ENCODE data around the gene OPRL1. TPM values are rescaled to one million over a fixed set of nuclear protein-coding genes. Genes with fewer than 3 reads are reported as not detected.

OPRL1 gene
- total and polyA plus RNA-seq, 2 of the 8 experiments (the other 6 are each of a cell fraction or from before 2014, with no cell fraction given): 0.63 to 0.98 TPM

DNA sequence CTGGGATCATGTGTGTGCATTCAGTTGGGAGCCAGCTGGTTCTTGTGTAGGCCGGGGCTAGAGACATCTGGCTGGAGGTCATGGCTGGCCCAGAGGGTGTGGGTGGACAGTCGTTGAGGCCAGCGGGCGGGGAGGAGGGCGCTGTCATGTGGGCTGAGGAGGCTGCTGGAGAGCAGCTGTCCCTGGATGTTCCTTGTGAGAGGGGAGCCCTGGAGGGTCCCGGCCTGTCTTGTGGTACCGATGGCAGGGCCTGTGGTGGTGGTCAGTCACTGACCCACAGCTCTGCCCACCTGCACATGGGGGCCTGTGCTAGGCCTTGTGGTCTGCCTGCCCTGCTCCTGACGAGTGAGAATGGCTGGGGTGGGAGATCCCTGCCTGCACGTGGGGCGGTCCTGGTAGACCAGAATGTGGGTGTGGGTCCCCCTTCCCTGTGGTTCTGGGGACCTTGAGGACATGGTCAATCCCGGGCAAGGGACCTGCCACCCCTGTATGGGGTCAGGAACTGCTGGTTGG is 45.8 kb upstream of the OPRL1 start (continued):
- TF ChIP-seq CHD7 (IDR thresholded peaks at IDR 0.05; ENCODE audit: insufficient replicate concordance, low read length) (no peak), ZNF274 (IDR thresholded peaks at IDR 0.05; ENCODE audit: borderline replicate concordance, extremely low read depth, low read length) (no peak), JUND (IDR thresholded peaks at IDR 0.05; ENCODE audit: low read length) (no peak), RXRA (IDR thresholded peaks at IDR 0.05; ENCODE audit: insufficient read depth, low read depth, low read length) (no peak), SRF (IDR thresholded peaks at IDR 0.05; ENCODE audit: low read depth, low read length) (no peak), EZH2 (IDR thresholded peaks at IDR 0.05; ENCODE audit: low read depth, low read length, severe bottlenecking) (no peak), KDM5A (IDR thresholded peaks at IDR 0.05; ENCODE audit: low read length) (no peak), RNF2 (IDR thresholded peaks at IDR 0.05; ENCODE audit: borderline replicate concordance, low read depth, low read length, missing control alignments, poor library complexity, severe bottlenecking) (no peak), SUZ12 (IDR thresholded peaks at IDR 0.05; ENCODE audit: low read length) (no peak), KDM1A (IDR thresholded peaks at IDR 0.05; ENCODE audit: borderline replicate concordance, low read length) (no peak)
